NT2/D1 (cell line): ENCODE measurements around the gene PRKCB.

Experiments used
- DNase-seq: peaks from one replicate; pipeline ENCODE4 v3.0.0-alpha.2; 2011; ENCODE audit warnings: low read depth, low spot score
- H3K27me3 ChIP-seq: 2 replicates; pipeline ENCODE4 v1.6.0; 2011; ENCODE audit warnings: mild to moderate bottlenecking; ENCODE audit not compliant: insufficient read length, insufficient read depth
- H3K36me3 ChIP-seq: 2 replicates; pipeline ENCODE4 v1.6.1; 2011; ENCODE audit warnings: mild to moderate bottlenecking, low read length, mixed read lengths; ENCODE audit not compliant: insufficient read depth, insufficient read length
- H3K4me1 ChIP-seq: 2 replicates; pipeline ENCODE4 v1.5.1; 2011; ENCODE audit not compliant: insufficient read depth, insufficient read length
- H3K4me3 ChIP-seq: 2 replicates; pipeline ENCODE4 v1.5.1; 2011; ENCODE audit warnings: low read depth; ENCODE audit not compliant: insufficient read length
- H3K9ac ChIP-seq: 2 replicates; pipeline ENCODE4 v1.6.0; 2011; ENCODE audit warnings: low read depth; ENCODE audit not compliant: insufficient read length
- H3K9me3 ChIP-seq: 2 replicates; pipeline ENCODE4 v1.5.1; 2011; ENCODE audit warnings: mild to moderate bottlenecking, low read length; ENCODE audit not compliant: insufficient read depth
- SUZ12 ChIP-seq: IDR thresholded peaks from 2 replicates; pipeline ENCODE4 v1.6.1; 2011; ENCODE audit not compliant: insufficient read length, insufficient read depth; ENCODE audit errors: extremely low read depth
- YY1 ChIP-seq: IDR thresholded peaks from 2 replicates; pipeline ENCODE4 v1.6.1; 2011; ENCODE audit not compliant: insufficient read length, insufficient read depth
- ZNF274 ChIP-seq: IDR thresholded peaks from 2 replicates; pipeline ENCODE4 v1.6.1; 2011; ENCODE audit warnings: mild to moderate bottlenecking, low read depth, low read length

Gene PRKCB

GRCh38 chr16:24129412-24129918 lies 293.7 kb downstream of the PRKCB start:
- H3K9me3 ChIP-seq = peaks cover 6% of the 10 kb centered on the region; the same call in 1 of the 2 replicates
- TF ChIP-seq YY1 = no peak
- no peaks in the 10 kb centered on the region for H3K36me3 ChIP-seq
- no peak for DNase-seq
- H3K27me3 ChIP-seq = no peaks in the 10 kb centered on the region
- peaks cover 7% of the 10 kb centered on the region for H3K4me1 ChIP-seq
- no peak overlapping the region for H3K9ac ChIP-seq
- H3K4me3 ChIP-seq = no peak overlapping the region

GRCh38 chr16:24130494-24131085 lies 294.8 kb downstream of the PRKCB start:
- no peak overlapping the region for H3K9ac ChIP-seq
- no peaks in the 10 kb centered on the region for H3K27me3 ChIP-seq
- H3K9me3 ChIP-seq = peaks cover 6% of the 10 kb centered on the region; the same call in 1 of the 2 replicates
- TF ChIP-seq SUZ12 = no peak
- no peak for TF ChIP-seq YY1
- no peak for TF ChIP-seq ZNF274
- H3K4me1 ChIP-seq = peaks cover 5% of the 10 kb centered on the region
- no peak overlapping the region for H3K4me3 ChIP-seq
- no peak for DNase-seq
- no peaks in the 10 kb centered on the region for H3K36me3 ChIP-seq

GRCh38 chr16:24131294-24131693 lies 295.5 kb downstream of the PRKCB start:
- DNase-seq = no peak
- H3K4me3 ChIP-seq = no peak overlapping the region
- H3K4me1 ChIP-seq = peaks cover 3% of the 10 kb centered on the region
- no peak for TF ChIP-seq SUZ12
- TF ChIP-seq ZNF274 = no peak
- TF ChIP-seq YY1 = no peak
- H3K9ac ChIP-seq = no peak overlapping the region
- H3K27me3 ChIP-seq = no peaks in the 10 kb centered on the region
- no peaks in the 10 kb centered on the region for H3K36me3 ChIP-seq
- H3K9me3 ChIP-seq = peaks cover 6% of the 10 kb centered on the region; the same call in 1 of the 2 replicates

- H3K36me3 ChIP-seq = no peaks in the 10 kb centered on the region
- no peak overlapping the region for H3K9ac ChIP-seq
- H3K27me3 ChIP-seq = no peaks in the 10 kb centered on the region
- DNase-seq = no peak
- H3K4me1 ChIP-seq = peaks cover 3% of the 10 kb centered on the region
- peaks cover 6% of the 10 kb centered on the region; the same call in 1 of the 2 replicates for H3K9me3 ChIP-seq
- no peak for TF ChIP-seq ZNF274
- TF ChIP-seq YY1 = no peak
- TF ChIP-seq SUZ12 = no peak
- H3K4me3 ChIP-seq = no peak overlapping the region
These were observed 296.4 kb downstream of the PRKCB start for GRCh38 chr16:24132048-24132796.

GRCh38 chr16:24132797-24133155 lies 297.0 kb downstream of the PRKCB start:
- Histone ChIP-seq H3K4me3 (no peak overlapping the region), H3K4me1 (peaks cover 3% of the 10 kb centered on the region), H3K27me3 (no peaks in the 10 kb centered on the region), H3K9me3 (peaks cover 6% of the 10 kb centered on the region; the same call in 1 of the 2 replicates), H3K36me3 (no peaks in the 10 kb centered on the region), H3K9ac (no peak overlapping the region)
- no peak for TF ChIP-seq YY1
- no peak for TF ChIP-seq ZNF274
- TF ChIP-seq SUZ12 = no peak
- DNase-seq = no peak

GRCh38 chr16:24135624-24136565 lies 300.1 kb downstream of the PRKCB start:
- Histone ChIP-seq H3K27me3 (no peaks in the 10 kb centered on the region), H3K36me3 (no peaks in the 10 kb centered on the region), H3K9ac (no peak overlapping the region), H3K4me3 (no peak overlapping the region), H3K9me3 (peaks cover 13% of the 10 kb centered on the region; the same call in 1 of the 2 replicates), H3K4me1 (peaks cover 7% of the 10 kb centered on the region)
- TF ChIP-seq ZNF274 = no peak
- no peak for TF ChIP-seq SUZ12
- no peak for TF ChIP-seq YY1
- DNase-seq = peak; percentile 69

GRCh38 chr16:24138024-24138423 lies 302.2 kb downstream of the PRKCB start:
- Histone ChIP-seq H3K4me1 (peaks cover 7% of the 10 kb centered on the region), H3K9me3 (peaks cover 7% of the 10 kb centered on the region; the same call in 1 of the 2 replicates), H3K9ac (no peak overlapping the region), H3K27me3 (no peaks in the 10 kb centered on the region), H3K4me3 (no peak overlapping the region), H3K36me3 (no peaks in the 10 kb centered on the region)
- TF ChIP-seq YY1 (no peak), SUZ12 (no peak), ZNF274 (no peak)
- no peak for DNase-seq
